Panc1 (cell line): ENCODE measurements around the gene ADCY2. TPM values are rescaled to one million over a fixed set of nuclear protein-coding genes. Genes with fewer than 3 reads are reported as not detected.

Source experiments
- ATAC-seq: fragments of 200-7000 bp; cut with Tn5 transposase; 2 replicates; pipeline ENCODE4 v1.9.1; 2020; ENCODE audit warnings: mild to moderate bottlenecking, moderate library complexity
- BruUV-seq: library from RNA; stranded (reverse); fragments of 400-500 nt; replicated peaks from 2 replicates; lab custom pipeline; 2021; lab: Mats Ljungman, UMichigan
- CTCF ChIA-PET: fragments of 300-600 bp; sonication (Branson Sonifier 250); formaldehyde crosslinking; loops from one replicate; lab custom pipeline; 2022; ENCODE audit warnings: antibody characterized with exemption; lab: Charles Lee
- POLR2A ChIA-PET: fragments of 300-600 bp; sonication (Branson Sonifier 250); formaldehyde crosslinking; loops from one replicate; lab custom pipeline; 2022; ENCODE audit warnings: antibody characterized with exemption; lab: Charles Lee
- DNase-seq: peaks from one replicate; pipeline ENCODE4 v3.0.0-alpha.2; 2010; ENCODE audit warnings: low read depth, low spot score
- H3K27ac ChIP-seq: 2 replicates; pipeline ENCODE4 v1.5.1; 2011; ENCODE audit warnings: mild to moderate bottlenecking, low read length, inconsistent platforms
- H3K27me3 ChIP-seq: fragments of 200-500 bp; sonication (Bioruptor generic); 2 replicates; pipeline ENCODE4 v1.6.0; 2014; ENCODE audit warnings: low read length, inconsistent platforms; ENCODE audit not compliant: control insufficient read depth, insufficient read depth
- H3K36me3 ChIP-seq: fragments of 200-500 bp; sonication (Bioruptor generic); 2 replicates; pipeline ENCODE4 v1.5.1; 2014; ENCODE audit warnings: inconsistent platforms, mild to moderate bottlenecking, low read length, moderate library complexity; ENCODE audit not compliant: control insufficient read depth, insufficient read depth
- H3K4me1 ChIP-seq: 2 replicates; pipeline ENCODE4 v1.5.1; 2011; ENCODE audit warnings: inconsistent platforms, mild to moderate bottlenecking, low read length, moderate library complexity; ENCODE audit not compliant: control insufficient read depth, insufficient read depth
- H3K4me3 ChIP-seq, 2 experiments: 2 replicates each; pipeline ENCODE4 v1.5.1; 2011 to 2012; ENCODE audit warnings: low read depth in 2 of 2, low read length in 2 of 2, mild to moderate bottlenecking in 2 of 2, inconsistent platforms in 1 of 2, moderate library complexity in 1 of 2
- H3K9me3 ChIP-seq: fragments of 200-500 bp; sonication (Bioruptor generic); 2 replicates; pipeline ENCODE4 v1.5.1; 2014; ENCODE audit warnings: low read depth, mild to moderate bottlenecking, inconsistent platforms, low read length, moderate library complexity; ENCODE audit not compliant: control insufficient read depth, insufficient read depth
- POLR2AphosphoS5 ChIP-seq: IDR thresholded peaks from 2 replicates; pipeline ENCODE4 v1.6.1; 2012; ENCODE audit warnings: mild to moderate bottlenecking, low read depth, low read length, moderate library complexity
- SIN3A ChIP-seq: IDR thresholded peaks from 2 replicates; pipeline ENCODE4 v1.6.1; 2012; ENCODE audit warnings: low read depth, mild to moderate bottlenecking, low read length, moderate library complexity, borderline replicate concordance; ENCODE audit not compliant: insufficient read depth
- TCF7L2 ChIP-seq: IDR thresholded peaks from 2 replicates; pipeline ENCODE4 v1.6.1; 2011; ENCODE audit warnings: mild to moderate bottlenecking, low read depth, low read length, inconsistent platforms
- in situ Hi-C: cut with HindIII; loops from 2 replicates; pipeline ENCODE4 v1.10.0; 2016; ENCODE audit warnings: low sequenced_read_pairs, low pct_unique_long_range_greater_than_20kb
- intact Hi-C: fragments of 100-400 bp; cut with micrococcal nuclease; formaldehyde crosslinking; loops from one replicate; pipeline ENCODE4 v1.10.0; 2022; ENCODE audit not compliant: unreplicated experiment
- total RNA-seq: library from RNA; stranded (reverse); gene quantifications from one replicate; pipeline ENCODE4 v1.2.1, GENCODE V29; 2021; ENCODE audit not compliant: unreplicated experiment
- TF ChIP-seq, protein P1 (sequence below), 2 experiments: IDR thresholded peaks; 2 replicates each; pipeline ENCODE4 v1.6.1; 2011 to 2012; ENCODE audit warnings: low read depth in 2 of 2, control low read depth in 1 of 2, low read length in 1 of 2, mild to moderate bottlenecking in 1 of 2, moderate library complexity in 1 of 2; ENCODE audit not compliant: insufficient read depth in 1 of 2
- TF ChIP-seq, protein P2 (sequence below): fragments of 450-650 bp; IDR thresholded peaks from 2 replicates; pipeline ENCODE4 v1.5.1; 2017; ENCODE audit warnings: mild to moderate bottlenecking

Gene ADCY2
- total RNA-seq, 1 experiment from 2014 or later = 0.13 TPM

DNA sequence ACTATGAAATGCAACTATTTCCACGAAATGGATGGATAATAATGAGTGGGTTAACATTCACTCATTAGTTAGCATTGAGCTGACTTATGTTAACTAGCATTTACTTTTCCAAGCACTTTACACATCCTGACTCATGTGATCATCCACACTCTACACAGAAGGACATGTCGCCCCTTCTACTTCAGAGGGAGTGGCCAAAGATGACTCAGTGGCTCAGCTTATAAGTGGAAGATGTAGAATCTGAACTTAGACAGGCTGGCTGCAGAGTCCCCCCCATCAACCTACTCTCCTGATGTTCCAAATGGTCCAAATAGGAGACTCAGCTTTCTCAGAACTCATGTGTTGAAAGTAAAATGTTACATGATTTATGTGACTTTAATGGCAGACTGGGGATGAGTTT, 146.0 kb downstream of the ADCY2 start:
- ChIA-PET CTCF (no interaction called here), POLR2A (no interaction called here)
- Histone ChIP-seq H3K9me3 (no peaks in the 10 kb centered on the region), H3K4me1 (no peaks in the 10 kb centered on the region), H3K27me3 (no peaks in the 10 kb centered on the region), H3K36me3 (no peaks in the 10 kb centered on the region), H3K4me3 (no peak overlapping the region), H3K27ac (no peak overlapping the region)
- ATAC-seq (no peak), DNase-seq (no peak)
- in situ Hi-C loops (no loop called here), intact Hi-C loops (no loop called here)
- no TSS peak for BruUV-seq
- TF ChIP-seq, protein P1, sequence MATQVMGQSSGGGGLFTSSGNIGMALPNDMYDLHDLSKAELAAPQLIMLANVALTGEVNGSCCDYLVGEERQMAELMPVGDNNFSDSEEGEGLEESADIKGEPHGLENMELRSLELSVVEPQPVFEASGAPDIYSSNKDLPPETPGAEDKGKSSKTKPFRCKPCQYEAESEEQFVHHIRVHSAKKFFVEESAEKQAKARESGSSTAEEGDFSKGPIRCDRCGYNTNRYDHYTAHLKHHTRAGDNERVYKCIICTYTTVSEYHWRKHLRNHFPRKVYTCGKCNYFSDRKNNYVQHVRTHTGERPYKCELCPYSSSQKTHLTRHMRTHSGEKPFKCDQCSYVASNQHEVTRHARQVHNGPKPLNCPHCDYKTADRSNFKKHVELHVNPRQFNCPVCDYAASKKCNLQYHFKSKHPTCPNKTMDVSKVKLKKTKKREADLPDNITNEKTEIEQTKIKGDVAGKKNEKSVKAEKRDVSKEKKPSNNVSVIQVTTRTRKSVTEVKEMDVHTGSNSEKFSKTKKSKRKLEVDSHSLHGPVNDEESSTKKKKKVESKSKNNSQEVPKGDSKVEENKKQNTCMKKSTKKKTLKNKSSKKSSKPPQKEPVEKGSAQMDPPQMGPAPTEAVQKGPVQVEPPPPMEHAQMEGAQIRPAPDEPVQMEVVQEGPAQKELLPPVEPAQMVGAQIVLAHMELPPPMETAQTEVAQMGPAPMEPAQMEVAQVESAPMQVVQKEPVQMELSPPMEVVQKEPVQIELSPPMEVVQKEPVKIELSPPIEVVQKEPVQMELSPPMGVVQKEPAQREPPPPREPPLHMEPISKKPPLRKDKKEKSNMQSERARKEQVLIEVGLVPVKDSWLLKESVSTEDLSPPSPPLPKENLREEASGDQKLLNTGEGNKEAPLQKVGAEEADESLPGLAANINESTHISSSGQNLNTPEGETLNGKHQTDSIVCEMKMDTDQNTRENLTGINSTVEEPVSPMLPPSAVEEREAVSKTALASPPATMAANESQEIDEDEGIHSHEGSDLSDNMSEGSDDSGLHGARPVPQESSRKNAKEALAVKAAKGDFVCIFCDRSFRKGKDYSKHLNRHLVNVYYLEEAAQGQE (IDR thresholded peaks at IDR 0.05; ENCODE audit: insufficient read depth in 1 of 2, low read depth in 2 of 2, low read length in 1 of 2) = no peak
- no peak for TF ChIP-seq SIN3A

DNA sequence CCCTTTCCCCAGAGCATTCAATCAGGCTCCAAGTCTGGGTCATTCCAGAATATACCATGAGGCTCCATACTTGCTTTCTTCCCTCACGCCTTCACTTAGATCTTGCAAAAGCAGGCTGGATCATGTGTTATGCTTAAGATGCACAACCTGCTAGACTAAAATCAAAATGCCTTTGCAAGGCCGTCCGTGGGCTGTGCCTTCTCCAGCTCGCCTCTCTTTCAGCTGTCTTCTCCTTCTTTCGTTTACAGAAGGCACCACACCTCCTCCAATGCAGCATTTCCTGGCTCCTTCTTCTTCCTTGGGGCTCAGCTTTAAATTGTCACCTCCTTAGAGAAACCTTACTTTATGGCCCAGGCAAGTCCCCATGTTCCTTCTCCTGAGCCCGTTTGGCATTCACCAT, 150.6 kb downstream of the ADCY2 start:
- no peaks in the 10 kb centered on the region for H3K4me1 ChIP-seq
- CTCF ChIA-PET = interaction anchor here (0.5 kb wide), 1 partner anchor 17 kb away, joined by 3 read pairs; no protein-coding TSS in a partner anchor
- no peaks in the 10 kb centered on the region for H3K36me3 ChIP-seq
- H3K4me3 ChIP-seq = no peak overlapping the region
- ATAC-seq = no peak
- POLR2A ChIA-PET = no interaction called here
- in situ Hi-C loops = no loop called here
- no peaks in the 10 kb centered on the region for H3K9me3 ChIP-seq
- TF ChIP-seq, protein P2, sequence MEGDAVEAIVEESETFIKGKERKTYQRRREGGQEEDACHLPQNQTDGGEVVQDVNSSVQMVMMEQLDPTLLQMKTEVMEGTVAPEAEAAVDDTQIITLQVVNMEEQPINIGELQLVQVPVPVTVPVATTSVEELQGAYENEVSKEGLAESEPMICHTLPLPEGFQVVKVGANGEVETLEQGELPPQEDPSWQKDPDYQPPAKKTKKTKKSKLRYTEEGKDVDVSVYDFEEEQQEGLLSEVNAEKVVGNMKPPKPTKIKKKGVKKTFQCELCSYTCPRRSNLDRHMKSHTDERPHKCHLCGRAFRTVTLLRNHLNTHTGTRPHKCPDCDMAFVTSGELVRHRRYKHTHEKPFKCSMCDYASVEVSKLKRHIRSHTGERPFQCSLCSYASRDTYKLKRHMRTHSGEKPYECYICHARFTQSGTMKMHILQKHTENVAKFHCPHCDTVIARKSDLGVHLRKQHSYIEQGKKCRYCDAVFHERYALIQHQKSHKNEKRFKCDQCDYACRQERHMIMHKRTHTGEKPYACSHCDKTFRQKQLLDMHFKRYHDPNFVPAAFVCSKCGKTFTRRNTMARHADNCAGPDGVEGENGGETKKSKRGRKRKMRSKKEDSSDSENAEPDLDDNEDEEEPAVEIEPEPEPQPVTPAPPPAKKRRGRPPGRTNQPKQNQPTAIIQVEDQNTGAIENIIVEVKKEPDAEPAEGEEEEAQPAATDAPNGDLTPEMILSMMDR = no peak
- TF ChIP-seq SIN3A (no peak), POLR2AphosphoS5 (no peak), TCF7L2 (no peak)
- TF ChIP-seq, protein P1 (IDR thresholded peaks at IDR 0.05; ENCODE audit: insufficient read depth in 1 of 2, low read depth in 2 of 2, low read length in 1 of 2) = no peak
- no peaks in the 10 kb centered on the region for H3K27me3 ChIP-seq
- no peak for DNase-seq
- intact Hi-C loops = no loop called here
- no peak overlapping the region for H3K27ac ChIP-seq
- no TSS peak for BruUV-seq
